ENCODE measurements around the gene WWOX. TPM values are rescaled to one million over a fixed set of nuclear protein-coding genes. Genes with fewer than 3 reads are reported as not detected.
A peak's percentile ranks its signal among the peaks of the same experiment; 100 is the strongest.

WWOX gene
- total RNA-seq, 4 donors from 2014 or later = 135 to 209 (median 159) TPM

GRCh38 chr16:78235876-78236275 lies 136.4 kb downstream of the WWOX start:
- TF ChIP-seq CTCF (IDR thresholded peaks at IDR 0.05) (no peak), POLR2A (IDR thresholded peaks at IDR 0.05) (no peak)
- peaks cover 18 to 24% of the 10 kb centered on the region in 2 donors for H3K4me1 ChIP-seq
- intact Hi-C loops (cut with DNase I) = loop anchor here (10.0 kb wide), 1 partner anchor 111 kb away; no protein-coding TSS in a partner anchor
- H3K9me3 ChIP-seq = no peaks in the 10 kb centered on the region
- H3K4me3 ChIP-seq (replicated peaks in 1 of 3) = no peak overlapping the region
- DNase-seq = no peak
- no peak overlapping the region for H3K27ac ChIP-seq
- WGBS, 2 donors = 84 to 94% methylated on average over 4 of the region's 4 CpGs
- H3K36me3 ChIP-seq = no peaks in the 10 kb centered on the region
- no peaks in the 10 kb centered on the region for H3K27me3 ChIP-seq

GRCh38 chr16:78237841-78238240 lies 138.4 kb downstream of the WWOX start:
- H3K27me3 ChIP-seq = no peaks in the 10 kb centered on the region
- intact Hi-C loops (cut with DNase I) = loop anchor here (10.0 kb wide), 1 partner anchor 113 kb away; no protein-coding TSS in a partner anchor
- H3K4me1 ChIP-seq = peaks cover 31 to 39% of the 10 kb centered on the region in 2 donors
- H3K9me3 ChIP-seq = no peaks in the 10 kb centered on the region
- peak overlapping the region in 1 of 3 donors; percentile 51 for H3K27ac ChIP-seq
- TF ChIP-seq CTCF (IDR thresholded peaks at IDR 0.05) = no peak
- no peak for TF ChIP-seq POLR2A (IDR thresholded peaks at IDR 0.05)
- WGBS, 2 donors = 79% methylated on average over 2 of the region's 2 CpGs
- no peak overlapping the region for H3K4me3 ChIP-seq (replicated peaks in 1 of 3)
- no peak for DNase-seq
- H3K36me3 ChIP-seq = no peaks in the 10 kb centered on the region

- H3K36me3 ChIP-seq = no peaks in the 10 kb centered on the region
- intact Hi-C loops (cut with DNase I) = no loop called here
- no peaks in the 10 kb centered on the region for H3K9me3 ChIP-seq
- TF ChIP-seq POLR2A (IDR thresholded peaks at IDR 0.05) (no peak), CTCF (IDR thresholded peaks at IDR 0.05) (no peak)
- H3K27me3 ChIP-seq = no peaks in the 10 kb centered on the region
- WGBS, 2 donors = 96% methylated on average over 13 of the region's 13 CpGs
- DNase-seq = no peak
- no peak overlapping the region for H3K4me3 ChIP-seq (replicated peaks in 1 of 3)
- peaks cover 31% of the 10 kb centered on the region in 2 donors for H3K4me1 ChIP-seq
- H3K27ac ChIP-seq = no peak overlapping the region
Measured at GRCh38 chr16:78240459-78241222, 141.2 kb downstream of the WWOX start.

- no peak for DNase-seq
- Histone ChIP-seq H3K27ac (peak overlapping the region; percentile 25 to 62 (median 56)), H3K36me3 (no peaks in the 10 kb centered on the region), H3K4me1 (peaks cover 28 to 29% of the 10 kb centered on the region in 2 donors), H3K9me3 (no peaks in the 10 kb centered on the region), H3K27me3 (no peaks in the 10 kb centered on the region), H3K4me3 (replicated peaks in 1 of 3) (no peak overlapping the region)
- intact Hi-C loops (cut with DNase I) = no loop called here
- TF ChIP-seq POLR2A (IDR thresholded peaks at IDR 0.05) = no peak
- no peak for TF ChIP-seq CTCF (IDR thresholded peaks at IDR 0.05)
- WGBS, 2 donors = 31 to 33% methylated on average over 5 of the region's 5 CpGs
Measured at GRCh38 chr16:78242239-78242630, 142.8 kb downstream of the WWOX start.

GRCh38 chr16:78244131-78244895 lies 144.9 kb downstream of the WWOX start:
- Histone ChIP-seq H3K27ac (no peak overlapping the region), H3K4me1 (peaks cover 16 to 20% of the 10 kb centered on the region in 2 donors), H3K27me3 (no peaks in the 10 kb centered on the region), H3K36me3 (no peaks in the 10 kb centered on the region), H3K4me3 (replicated peaks in 1 of 3) (no peak overlapping the region), H3K9me3 (no peaks in the 10 kb centered on the region)
- 93 to 94% methylated on average over 9 of the region's 9 CpGs for WGBS, 2 donors
- intact Hi-C loops (cut with DNase I) = no loop called here
- TF ChIP-seq POLR2A (IDR thresholded peaks at IDR 0.05) (no peak), CTCF (IDR thresholded peaks at IDR 0.05) (no peak)
- no peak for DNase-seq

All from thyroid gland (tissue), 4 donors.